Activated T-cell treated with anti-CD3 and anti-CD28 coated beads, Interleukin-2, amount 50 U/mL, for 1 hour (primary cell): ENCODE measurements around the gene HSP90AA1.
"Not testable (repeated sequence)": the region's sequence is repeated elsewhere in the genome, so short reads cannot be mapped to it uniquely, and the experiment has no call there.

ENCODE experiments used
- DNase-seq: peaks from one replicate; pipeline ENCODE4 v3.0.0-alpha.2; 2020

The HSP90AA1 gene

DNA sequence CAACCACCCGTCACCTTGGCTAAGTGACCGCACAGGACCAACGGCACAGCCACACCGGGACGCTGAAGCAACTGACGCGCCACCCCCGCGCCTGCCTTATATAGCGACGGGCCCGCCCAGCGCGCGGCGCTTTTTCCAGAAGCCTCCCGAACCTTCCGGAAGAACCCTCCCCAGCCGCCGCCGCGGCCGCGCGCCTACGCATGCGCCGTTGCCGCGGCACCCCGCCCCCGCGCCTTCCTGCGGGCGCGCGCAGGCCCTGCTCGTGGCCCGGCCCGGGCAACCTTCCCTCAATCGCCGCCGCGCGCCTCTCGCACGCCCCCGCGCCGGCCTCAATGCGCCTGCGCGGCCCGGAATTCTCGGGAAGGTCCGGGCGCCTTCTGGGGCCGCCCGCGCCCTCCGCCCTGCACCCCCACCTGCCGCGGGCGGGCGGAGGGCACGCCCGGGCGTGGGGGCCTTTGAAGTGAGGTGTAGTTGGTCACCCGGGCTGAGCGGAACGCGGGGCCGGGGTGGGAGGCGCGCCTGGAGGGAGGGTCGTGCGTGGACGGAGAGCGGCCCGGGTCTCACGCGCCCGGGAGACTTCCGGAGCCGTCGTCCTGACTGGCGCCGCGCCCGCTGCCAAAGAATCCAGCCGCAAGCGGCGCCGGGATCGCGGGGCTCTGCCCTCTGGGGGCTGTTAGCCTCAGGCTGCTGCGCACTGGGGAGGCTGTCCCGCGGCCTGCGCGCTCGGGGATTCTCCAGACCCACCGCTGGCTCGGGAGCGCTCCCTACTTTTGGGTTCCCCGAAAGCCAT is at the start of gene HSP90AA1:
HSP90AA1 (minus strand) TSS at position 73 of the 790 bp plus-strand sequence. CDS start 666 bp downstream, outside the sequence.
- DNase-seq, result peak; percentile 97

DNA sequence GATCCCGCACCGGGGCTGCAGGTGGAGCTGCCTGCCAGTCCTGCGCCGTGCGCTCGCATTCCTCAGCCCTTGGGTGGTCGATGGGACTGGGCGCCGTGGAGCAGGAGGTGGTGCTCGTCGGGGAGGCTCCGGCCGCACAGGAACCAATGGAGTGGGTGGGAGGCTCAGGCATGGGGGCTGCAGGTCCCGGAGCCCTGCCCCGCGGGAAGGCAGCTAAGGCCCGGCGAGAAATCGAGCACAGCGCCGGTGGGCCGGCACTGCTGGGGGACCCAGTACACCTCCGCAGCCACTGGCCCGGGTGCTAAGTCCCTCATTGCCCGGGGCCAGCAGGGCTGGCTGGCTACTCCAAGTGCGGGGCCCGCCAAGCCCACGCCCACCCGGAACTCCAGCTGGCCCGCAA is 48.6 kb upstream of the HSP90AA1 start:
- DNase-seq, result not testable (repeated sequence)

DNA sequence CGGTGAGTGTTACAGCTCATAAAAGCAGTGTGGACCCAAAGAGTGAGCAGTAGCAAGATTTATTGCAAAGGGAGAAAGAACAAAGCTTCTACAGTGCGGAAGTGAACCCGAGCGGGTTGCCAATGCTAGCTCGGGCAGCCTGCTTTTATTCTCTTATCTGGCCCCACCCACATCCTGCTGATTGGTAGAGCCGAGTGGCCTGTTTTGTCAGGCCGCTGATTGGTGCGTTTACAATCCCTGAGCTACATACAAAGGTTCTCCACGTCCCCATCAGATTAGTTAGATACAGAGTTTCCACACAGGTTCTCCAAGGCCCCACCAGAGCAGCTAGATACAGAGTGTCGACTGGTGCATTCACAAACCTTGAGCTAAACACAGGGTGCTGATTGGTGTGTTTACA is 47.9 kb upstream of the HSP90AA1 start:
- DNase-seq, result not testable (repeated sequence)

DNA sequence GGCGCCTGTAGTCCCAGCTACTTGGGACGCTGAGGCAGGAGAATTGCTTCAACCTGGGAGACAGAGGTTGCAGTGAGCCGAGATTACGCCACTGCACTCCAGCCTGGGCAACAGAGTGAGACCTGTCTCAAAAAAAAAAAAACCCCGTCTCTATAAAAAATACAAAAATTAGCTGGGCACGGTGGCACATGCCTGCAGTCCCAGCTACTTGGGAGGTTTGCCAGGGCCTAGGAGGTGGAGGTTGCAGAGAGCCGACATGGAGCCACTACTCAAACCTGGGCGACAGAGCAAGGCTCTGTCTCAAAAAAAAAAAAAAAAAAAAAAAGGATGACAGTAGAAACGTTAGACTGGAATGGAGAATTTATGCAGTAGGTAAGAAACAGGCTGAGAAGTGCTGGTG is 47.2 kb upstream of the HSP90AA1 start:
- not testable (repeated sequence) for DNase-seq

DNA sequence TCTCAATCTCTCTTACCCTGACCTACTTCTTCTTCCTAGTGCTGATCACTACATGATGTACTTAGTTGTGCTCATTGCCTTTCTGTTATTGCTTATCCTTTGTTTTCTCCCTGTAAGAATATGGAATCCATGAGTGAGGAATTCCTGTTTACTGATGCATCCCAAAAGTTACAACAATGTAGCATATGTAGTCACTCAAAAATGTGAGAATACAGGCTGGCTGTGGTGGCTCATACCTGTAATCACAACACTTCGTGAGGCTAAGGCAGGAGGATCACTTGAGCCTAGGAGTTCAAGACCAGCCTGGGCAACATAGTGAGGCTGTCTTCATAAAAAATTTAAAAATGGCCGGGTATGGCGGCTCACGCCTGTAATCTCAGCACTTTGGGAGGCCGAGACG is 44.9 kb upstream of the HSP90AA1 start:
- DNase-seq, result no peak

DNA sequence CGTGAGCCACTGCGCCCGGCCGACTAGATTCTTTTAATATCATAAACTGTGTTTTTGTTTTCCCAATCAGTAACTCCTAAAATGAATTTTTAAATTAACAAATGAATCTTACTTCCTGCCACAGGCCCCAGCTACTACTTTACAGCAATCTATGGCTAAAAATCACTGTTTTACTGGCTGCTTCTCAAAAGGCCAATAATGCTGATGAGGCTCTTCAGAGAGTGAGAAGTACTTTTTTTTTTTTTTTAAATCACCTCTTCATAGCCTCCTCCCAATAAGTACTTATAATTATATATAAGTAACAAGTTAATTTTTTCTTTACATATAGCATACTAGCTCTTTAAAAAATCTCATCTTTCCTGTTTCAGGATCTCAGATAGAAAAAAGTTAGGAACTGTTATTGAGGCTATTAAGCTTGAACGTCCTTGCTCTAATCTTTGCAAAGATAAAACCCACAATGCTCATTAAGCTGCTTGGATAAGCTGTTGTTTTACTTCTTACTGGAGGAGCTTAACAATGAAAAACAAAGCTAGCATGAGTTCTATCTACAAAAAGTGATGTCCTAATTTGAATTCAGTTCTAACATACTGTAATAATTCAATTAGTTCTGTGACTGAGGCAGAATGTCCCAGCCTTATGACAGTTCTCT is 40.1 kb upstream of the HSP90AA1 start:
- DNase-seq, result no peak

DNA sequence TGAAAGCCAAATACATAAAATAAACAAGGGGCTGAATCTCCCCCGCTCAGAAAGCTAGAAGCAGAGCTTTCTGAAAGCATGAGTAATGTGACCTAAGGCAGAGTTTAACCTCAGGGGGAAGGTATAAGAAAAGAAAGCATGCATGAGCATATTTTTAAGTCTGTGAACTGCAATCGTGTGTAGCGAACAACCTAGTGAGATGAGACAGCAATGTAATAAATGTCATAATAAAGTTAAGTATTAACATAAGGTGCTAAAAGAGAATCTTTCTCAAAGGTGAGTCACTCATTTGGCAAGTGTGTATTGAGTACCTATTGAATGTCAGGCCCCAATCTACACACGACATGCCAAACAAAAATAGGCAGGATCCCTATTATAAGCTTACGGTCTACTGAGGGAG is 38.7 kb upstream of the HSP90AA1 start:
- DNase-seq, result no peak

DNA sequence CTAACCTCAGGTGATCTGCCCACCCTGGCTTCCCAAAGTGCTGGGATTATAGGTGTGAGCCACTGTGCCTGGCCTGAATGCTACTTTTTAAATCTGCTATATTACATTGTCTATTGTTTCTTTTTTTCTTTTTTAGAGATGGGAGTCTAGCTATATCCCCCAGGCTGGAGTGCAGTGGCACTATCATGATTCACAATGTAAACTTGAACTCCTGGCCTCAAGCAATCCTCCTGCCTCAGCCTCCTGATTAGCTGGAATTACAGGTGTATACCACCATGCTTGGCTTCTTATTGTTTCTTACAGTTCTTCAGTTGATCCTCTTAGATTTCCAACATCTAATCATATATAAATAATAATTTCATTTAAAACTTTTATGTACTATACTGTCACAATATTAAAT is 37.6 kb upstream of the HSP90AA1 start:
- no peak for DNase-seq

DNA sequence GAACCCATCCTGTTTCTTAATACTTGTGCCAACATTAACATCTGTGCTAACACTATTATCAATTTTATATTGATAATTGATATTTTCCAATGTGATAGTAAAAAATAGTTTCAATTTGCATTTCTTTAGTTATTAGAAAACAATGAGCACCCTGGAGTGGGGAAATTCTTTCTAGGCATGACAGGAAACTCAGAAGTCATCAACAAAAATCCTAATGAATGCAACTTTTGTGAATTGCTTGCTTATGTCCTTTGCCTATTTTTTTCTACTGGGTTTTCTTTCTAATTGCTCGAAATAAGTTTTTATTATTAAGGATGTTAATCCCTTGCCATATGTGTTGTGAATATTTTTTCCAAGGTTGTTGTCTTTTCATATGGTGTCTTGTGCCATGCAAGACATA is 34.7 kb upstream of the HSP90AA1 start:
- no peak for DNase-seq

DNA sequence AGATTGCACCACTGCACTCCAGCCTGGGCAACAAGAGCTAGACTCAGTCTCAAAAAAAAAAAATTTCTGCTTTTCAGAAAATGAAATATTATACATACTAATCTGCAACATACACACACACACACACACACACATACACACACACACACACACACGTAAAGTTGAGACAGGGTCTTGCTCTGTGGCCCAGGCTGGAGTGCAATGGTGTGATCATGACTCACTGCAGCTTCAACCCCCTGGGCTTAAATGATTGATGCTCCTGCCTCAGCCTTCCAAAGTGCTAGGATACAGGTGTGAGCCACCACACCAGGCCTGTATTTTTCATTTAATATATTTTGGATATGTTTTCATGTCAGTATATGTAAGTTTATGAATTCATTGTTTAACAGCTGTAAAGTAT is 34.0 kb upstream of the HSP90AA1 start:
- no peak for DNase-seq

DNA sequence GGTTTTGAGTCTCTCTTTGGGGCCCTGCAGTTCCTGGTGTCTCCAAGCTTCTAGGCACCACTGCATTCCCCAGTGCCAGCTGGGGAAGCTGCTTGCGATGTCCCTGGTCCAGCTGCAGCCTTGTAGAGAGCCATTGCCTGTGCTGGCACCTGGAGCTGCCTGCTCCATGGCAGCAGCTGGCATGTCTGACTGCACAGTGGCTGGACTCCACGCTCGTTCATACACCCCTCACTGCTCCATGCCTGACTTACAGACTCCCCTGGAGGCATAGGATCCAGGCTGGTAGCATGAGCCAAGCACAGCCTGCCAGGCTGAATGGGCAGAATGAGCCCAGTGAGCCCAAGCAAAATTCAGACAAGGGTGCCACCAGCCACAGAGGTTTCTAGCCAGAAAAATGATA is 31.0 kb upstream of the HSP90AA1 start:
- no peak for DNase-seq

DNA sequence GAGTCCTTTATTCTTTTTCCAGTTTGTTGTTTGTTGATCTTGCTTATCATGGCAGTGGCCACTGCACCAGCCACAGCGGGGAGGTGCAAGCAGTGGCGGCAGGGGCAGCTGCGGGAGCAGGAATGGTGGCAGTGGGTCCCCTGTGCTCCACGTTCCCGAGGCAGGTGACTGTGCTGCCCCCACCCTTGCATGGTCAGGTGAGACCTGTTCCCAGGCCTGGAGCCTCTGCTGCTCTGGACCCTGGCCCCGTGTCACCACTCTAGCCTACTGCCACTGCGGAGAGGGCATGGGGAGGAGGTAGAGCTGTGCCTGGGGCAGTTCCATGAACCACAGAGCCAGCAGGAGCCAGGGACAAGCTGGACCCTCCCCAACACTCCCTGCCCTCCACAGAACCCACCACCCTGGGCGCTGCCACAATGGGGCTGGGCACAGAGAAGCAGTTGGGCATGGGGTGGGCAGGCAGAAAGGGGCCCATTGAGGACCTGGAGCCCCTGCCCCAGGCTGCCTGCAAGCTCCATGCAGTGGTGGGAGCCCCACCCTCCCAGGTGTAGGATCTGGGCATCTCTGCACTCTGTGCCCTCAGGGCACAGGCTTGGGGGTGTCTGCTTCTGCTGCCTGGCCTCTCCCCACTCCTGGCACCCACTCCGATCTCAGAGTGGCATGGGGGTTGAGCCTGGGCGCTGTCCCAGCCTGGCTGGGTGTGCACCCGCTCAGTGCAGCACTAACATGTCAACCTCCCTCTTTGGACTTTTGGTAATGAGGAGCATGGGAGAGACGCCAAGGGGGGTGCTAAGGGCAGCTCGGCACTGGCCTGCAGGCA is 29.7 kb upstream of the HSP90AA1 start:
- no peak for DNase-seq

DNA sequence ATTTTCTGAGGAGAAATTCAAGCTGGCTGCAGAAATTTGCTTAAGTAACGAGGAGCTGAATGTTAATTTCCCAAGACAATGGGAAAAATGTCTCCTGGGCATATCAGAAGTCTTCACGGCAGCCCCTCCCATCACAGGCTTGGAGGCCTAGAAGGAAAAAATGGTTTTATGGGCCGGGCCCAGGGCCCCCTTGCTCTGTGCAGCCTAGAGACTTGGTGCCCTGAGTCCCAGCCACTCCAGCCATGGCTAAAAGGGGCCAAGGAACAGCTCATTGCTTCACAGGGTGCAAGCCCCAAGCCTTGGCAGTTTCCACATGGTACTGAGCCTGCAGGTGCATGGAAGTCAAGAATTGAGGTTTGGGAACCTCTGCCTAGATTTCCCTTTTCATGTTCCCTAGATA is 24.3 kb upstream of the HSP90AA1 start:
- DNase-seq, result no peak

DNA sequence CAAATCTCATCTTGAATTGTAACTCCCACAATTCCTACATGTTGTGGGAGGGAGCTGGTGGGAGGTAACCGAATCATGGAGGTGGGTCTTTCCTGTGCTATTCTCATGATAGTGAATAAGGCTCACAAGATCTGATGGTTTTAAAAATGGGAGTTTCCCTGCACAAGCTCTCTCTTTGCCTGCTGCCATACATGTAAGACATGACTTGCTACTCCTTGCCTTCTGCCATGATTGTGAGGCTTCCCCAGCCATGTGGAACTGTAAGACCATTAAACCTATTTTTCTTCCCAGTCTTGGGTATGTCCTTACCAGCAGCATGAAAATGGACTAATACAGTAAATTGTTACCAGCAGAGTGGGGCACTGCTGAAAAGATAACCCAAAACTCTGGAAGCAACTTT is 22.5 kb upstream of the HSP90AA1 start:
- DNase-seq, result not testable (repeated sequence)

DNA sequence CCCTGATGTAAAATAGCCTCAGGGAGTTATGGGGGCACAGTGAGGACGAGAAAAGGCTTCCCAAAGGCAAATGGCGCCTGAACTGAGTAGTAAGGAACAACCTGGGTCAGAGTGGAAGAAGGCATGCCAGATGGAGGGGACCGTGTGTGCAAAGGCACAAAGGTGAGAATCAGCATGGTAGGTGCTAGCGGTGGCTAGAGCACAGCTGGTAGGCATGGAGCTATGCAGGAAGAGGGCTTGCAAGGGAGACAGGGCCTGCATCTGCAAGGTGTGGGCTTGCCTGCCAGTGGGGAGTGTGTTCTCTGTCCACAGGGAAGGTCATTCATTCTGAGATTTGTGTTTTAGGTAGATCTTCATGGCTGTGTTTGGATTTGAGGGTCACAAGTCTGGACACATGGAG is 18.5 kb upstream of the HSP90AA1 start:
- no peak for DNase-seq

DNA sequence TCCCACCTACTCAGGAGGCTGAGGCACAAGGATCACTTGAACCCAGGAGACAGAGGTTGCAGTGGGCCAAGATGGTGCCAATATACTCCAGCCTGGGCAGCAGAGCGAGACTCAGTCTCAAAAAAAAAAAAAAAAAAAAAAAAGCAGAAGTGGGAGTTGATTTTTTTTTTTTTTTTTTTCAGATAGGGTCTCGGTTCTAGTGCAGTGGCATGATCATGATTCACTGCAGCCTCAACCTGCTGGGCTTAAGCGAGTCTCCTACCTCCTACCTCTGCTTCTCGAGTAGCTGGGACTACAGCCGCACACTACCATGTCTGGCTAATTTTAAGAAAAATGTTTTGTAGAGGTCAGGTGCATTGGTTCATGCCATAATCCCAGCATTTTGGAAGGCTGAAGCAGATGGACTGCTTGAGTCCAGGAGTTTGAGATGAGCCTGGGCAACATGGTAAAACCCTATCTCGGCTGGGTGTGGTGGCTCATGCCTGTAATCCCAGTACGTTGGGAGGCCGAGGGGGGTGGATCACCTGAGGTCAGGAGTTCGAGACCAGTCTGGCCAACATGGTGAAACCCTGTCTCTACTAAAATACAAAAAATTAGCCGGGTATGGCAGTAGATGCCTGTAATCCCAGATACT is 16.3 kb upstream of the HSP90AA1 start:
- DNase-seq, result no peak

DNA sequence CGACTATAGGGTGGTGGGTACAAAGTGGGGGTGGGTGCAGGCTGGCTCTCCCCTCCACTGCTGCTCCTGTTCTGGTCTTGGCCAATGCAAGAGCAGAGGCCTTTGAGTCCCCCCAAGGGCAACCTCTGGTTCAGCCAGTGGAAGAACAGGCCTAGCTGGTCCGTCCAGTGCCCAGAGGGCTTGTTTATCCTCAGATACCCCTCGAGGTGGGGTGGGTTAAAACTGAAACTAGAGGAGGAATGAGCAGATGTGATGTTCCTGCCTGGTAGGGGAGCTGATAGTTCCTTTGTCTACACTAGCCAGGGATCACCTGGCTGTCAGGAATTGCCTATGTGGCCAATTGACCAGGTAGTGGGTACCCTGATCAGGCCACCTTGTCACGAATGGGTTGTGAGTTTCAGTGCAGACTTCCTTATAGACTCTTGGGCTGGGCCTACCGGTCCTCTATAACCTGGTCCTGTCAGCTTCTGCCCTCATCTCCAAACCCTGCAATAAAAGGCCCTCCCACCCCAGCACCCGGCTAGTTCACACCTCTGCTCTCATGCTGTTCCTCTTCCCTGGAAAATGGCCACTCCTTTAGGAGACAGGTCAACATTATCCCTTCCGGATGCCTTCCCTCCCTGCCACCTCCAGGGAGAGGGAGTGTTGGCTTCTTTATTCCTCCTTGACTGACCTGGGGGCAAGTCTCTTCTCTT is 10.7 kb upstream of the HSP90AA1 start:
- no peak for DNase-seq

DNA sequence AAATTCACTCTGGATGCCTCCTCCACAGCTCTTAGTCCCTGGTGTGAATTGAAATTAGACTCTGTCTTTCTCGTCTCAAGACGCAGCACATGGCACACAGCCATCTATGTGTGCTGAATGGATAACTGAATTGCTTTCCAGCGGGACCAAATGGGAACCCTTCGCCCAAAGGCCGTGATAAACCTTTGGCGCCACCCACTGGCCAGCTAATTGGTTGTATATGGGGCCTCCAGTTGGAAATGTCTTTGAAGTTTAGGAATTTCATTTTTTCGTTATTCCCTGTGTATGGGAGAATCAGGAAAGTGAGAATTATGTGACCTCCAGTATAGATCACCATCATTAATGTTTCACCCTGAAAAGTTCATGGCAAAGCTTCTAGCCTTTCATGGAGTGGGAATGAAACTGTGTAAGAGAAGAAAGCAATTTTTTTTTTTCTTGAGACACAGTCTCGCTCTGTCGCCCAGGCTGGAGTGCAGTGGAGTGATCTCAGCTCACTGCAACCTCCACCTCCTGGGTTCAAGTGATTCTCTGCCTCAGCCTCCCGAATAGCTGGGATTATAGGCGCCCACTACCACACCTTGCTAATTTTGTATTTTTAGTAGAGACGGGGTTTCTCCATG is 9.8 kb upstream of the HSP90AA1 start:
- DNase-seq, result peak; percentile 78

DNA sequence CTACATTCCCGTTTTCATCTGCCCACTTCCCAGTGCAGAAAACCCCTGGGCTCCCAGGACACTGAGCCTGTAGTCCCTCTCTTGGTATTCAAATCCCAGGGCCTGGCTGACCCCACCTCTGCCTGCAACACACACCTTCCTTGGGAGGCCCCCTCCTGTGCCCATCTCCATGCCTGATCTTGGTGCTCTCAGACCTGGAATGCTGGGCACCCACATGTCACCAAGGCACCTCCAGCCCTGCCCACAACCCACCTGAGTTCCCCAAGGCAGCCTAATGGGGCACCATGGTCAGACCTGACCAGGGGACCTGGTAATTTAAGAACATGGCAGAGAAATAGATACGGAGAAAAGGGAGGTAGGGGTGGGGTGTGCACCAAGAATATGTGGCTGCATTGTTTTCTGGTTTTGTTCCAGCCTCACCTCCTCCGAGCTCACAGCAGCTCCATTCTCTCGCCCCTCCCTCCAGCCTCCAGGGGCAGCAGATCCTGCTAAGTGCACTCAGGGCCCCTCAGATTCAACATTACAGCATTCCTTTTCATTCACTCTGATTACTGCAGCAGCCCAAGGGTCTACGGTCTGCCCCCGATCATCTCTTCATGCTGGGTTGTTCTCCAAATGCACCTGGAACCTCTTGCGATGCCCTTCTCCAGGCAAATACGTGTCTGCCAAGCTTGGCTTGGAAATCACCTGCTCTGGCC is 9.2 kb upstream of the HSP90AA1 start:
- no peak for DNase-seq

DNA sequence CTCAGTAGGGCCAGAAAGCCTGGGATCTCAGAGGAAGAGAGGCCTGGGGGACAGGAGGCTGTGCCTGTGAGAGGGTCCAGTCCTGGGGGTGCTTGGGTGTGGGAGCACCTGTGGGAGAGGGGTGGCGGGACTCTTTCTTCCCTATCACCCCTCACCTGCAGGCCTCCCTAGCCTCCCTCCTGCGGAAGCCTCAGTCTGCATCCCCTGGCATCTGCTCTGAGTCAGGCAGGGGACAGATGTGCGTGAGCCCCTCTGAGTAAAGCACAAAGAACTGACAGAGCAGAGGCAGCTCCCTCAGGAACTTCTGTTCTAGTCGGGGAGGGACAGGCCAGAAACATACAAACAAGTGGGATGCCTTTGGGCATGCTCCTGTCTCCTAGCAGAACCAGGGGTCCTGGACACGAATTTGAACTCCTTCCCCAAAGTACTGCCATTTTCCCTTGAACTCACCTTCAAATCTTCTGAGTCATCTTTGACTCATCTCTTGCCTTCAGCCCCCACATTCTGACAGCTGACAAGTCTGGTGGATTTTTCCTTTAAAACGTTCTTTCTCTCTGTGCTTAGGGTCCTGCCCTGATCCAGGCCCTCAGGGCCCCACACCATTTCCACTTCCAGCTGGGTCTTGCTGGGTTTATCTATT is 8.5 kb upstream of the HSP90AA1 start:
- DNase-seq, result no peak

DNA sequence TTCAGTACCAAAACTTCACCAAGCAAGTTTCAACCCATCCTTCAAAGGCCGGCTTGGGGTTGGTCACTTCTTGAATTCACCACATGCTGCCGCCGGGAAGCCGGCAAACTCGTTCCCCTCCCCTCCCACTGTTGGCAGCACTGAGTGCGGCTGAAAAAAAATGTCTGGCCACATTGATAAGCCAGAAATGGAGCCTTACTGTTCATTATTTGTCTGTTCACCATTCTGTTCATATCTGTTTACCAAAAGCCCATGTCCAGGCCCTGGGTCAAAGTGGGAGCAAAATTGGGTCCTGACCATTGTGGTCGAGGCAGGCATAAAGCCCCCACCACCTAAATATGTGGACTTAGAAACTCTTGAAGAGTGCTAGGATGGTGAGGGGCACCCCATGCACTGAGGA is 7.3 kb upstream of the HSP90AA1 start:
- DNase-seq, result no peak
